Subcutaneous abdominal adipose tissue (tissue), 5 donors: ENCODE measurements around the gene CAPN2.

Source experiments
- H3K27ac ChIP-seq: one replicate; pipeline ENCODE4 v1.7.0; 2013; ENCODE audit warnings: low read depth, mild to moderate bottlenecking, inconsistent platforms, low read length, moderate library complexity
- H3K27me3 ChIP-seq, 5 donors: one replicate each; pipeline ENCODE4 v1.7.0; 2013; ENCODE audit warnings: low read length in 5 of 5, inconsistent platforms in 1 of 5; ENCODE audit not compliant: control insufficient read depth in 5 of 5, insufficient read depth in 4 of 5
- H3K36me3 ChIP-seq, 5 donors: one replicate each; pipeline ENCODE4 v1.7.0; 2013; ENCODE audit warnings: low read length in 5 of 5; ENCODE audit not compliant: control insufficient read depth in 5 of 5, insufficient read depth in 5 of 5
- H3K4me1 ChIP-seq, 5 donors: one replicate each; pipeline ENCODE4 v1.7.0; 2013; ENCODE audit warnings: low read length in 5 of 5, mild to moderate bottlenecking in 3 of 5, moderate library complexity in 1 of 5; ENCODE audit not compliant: control insufficient read depth in 5 of 5, insufficient read depth in 5 of 5
- H3K4me3 ChIP-seq, 5 donors: one replicate each; pipeline ENCODE4 v1.7.0; 2013; ENCODE audit warnings: low read length in 5 of 5, low read depth in 1 of 5
- H3K9ac ChIP-seq, 5 donors: one replicate each; pipeline ENCODE4 v1.7.0; 2013; ENCODE audit warnings: low read length in 5 of 5, mild to moderate bottlenecking in 4 of 5, moderate library complexity in 3 of 5
- H3K9me3 ChIP-seq, 5 donors: one replicate each; pipeline ENCODE4 v1.7.0; 2013; ENCODE audit warnings: low read length in 5 of 5; ENCODE audit not compliant: control insufficient read depth in 5 of 5
- donor health status: healthy.
- donor health status: healthy.
- donor health status: healthy.
- donor health status: healthy.
- donor health status: healthy.

Gene CAPN2

DNA sequence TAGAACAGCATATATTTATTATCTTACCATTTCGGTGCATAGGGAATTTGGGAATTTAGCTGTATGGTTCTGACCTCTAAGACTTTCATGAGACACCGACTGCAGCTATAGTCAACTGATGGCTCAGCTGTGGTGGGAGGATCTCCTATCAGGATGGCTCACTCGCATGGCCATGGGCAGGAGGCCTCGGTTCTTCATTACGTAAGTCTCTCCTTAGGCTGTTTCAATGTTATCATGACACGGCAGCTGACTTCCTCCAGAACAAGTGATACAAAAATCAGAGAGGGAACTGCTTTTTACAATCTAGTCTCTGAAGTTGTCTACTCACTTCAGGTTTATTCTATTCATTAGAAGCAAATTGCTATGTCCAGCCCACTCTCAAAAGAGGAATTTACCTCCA is 33.5 kb upstream of the CAPN2 start:
- H3K4me3 ChIP-seq, result no peak overlapping the region
- no peaks in the 10 kb centered on the region for H3K36me3 ChIP-seq
- H3K27ac ChIP-seq, result no peak overlapping the region
- peaks cover 0 to 4% (median 0%) of the 10 kb centered on the region in 5 donors for H3K27me3 ChIP-seq
- no peaks in the 10 kb centered on the region for H3K4me1 ChIP-seq
- H3K9me3 ChIP-seq, result peaks cover 0 to 8% (median 3%) of the 10 kb centered on the region in 5 donors
- no peak overlapping the region for H3K9ac ChIP-seq

DNA sequence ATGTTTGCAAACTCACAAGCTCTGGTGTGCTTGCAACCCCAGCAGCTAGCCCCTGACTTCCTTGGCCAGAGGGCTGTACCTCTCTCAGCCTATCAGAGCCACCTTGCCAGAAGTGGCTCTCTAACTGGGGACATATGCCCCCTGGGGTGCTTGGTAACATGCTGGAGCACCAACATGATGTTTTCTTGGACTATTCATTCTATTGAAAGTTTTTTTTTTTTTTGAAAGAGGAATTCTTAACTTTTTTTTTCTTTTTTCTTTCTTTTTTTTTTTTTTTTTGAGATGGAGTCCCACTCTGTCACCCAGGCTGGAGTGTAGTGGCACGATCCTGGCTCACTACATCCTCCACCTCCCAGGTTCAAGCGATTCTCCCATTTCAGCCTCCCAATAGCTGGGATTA is 32.2 kb upstream of the CAPN2 start:
- no peaks in the 10 kb centered on the region for H3K4me1 ChIP-seq

DNA sequence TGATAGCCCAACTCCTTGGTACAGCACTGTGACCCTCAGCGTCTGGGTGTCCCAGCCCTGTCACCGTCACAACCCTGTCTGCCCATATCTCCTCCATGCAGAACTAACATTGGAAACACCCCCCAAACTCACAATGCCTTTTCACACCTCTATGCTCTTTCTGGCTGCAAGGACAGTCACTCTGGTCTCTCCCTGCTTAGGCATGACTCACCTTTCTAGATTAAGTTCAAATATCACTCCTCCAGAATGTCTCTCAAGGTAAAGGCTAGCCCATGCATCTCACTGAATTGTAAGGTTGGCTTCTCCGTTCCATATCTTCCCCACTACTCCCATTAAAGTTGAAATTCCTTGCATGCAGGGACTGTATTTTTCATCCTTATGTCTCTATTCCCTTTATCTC is 29.8 kb upstream of the CAPN2 start:
- no peak overlapping the region for H3K9ac ChIP-seq
- H3K4me3 ChIP-seq, result no peak overlapping the region
- H3K36me3 ChIP-seq, result no peaks in the 10 kb centered on the region
- H3K9me3 ChIP-seq, result no peaks in the 10 kb centered on the region
- H3K27me3 ChIP-seq, result peaks cover 0 to 4% (median 2%) of the 10 kb centered on the region in 5 donors
- no peak overlapping the region for H3K27ac ChIP-seq
- H3K4me1 ChIP-seq, result no peaks in the 10 kb centered on the region

More for the DNA sequence above, 32.2 kb upstream of the CAPN2 start:
- no peak overlapping the region for H3K27ac ChIP-seq
- H3K4me3 ChIP-seq, result no peak overlapping the region
- no peak overlapping the region for H3K9ac ChIP-seq
- H3K9me3 ChIP-seq, result peaks cover 0 to 2% (median 0%) of the 10 kb centered on the region in 5 donors
- peaks cover 0 to 4% (median 0%) of the 10 kb centered on the region in 5 donors for H3K27me3 ChIP-seq
- H3K36me3 ChIP-seq, result no peaks in the 10 kb centered on the region

DNA sequence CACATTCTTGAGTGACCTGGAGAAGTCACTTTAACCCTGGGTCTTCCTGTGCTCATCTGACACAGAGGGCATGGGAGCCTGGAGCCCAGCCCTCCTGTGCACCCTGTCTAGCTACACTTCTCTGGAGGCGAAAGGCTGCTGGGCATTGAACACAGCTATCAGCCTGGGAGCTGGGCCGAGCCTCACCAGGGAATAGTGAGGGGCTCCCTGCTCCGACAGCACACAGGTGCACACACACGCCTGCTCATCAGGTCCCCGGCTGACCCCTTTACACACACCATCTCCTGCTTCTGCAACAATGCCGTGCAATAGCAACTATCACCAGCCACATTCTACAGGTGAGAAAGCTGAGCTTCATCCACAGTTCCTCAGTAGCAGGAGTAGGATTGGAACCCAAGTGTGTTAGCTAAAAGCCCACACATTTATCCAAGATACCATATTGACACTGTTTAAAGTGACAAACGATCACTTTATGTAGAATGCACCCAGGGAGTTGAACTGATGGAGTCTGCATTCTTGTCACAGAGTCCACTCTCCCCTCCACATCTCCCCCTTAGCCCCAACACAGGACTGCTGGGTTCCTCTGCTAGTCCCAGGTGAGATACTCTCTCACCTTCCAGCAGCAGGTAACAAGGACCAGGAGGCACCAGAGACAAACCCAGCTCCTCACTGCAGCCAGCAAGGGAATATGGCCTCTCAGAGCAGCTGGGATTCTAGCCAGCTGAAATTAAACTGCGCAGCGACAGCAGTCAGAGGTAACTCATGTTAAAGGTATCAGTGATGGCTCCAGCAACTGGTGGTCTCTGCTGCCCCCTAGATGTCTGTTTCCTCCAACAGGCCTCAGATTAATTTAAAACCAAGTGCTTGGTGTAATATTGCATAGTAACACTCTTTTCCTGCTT is 28.5 kb upstream of the CAPN2 start:
- Histone ChIP-seq H3K4me3 (no peak overlapping the region), H3K27me3 (peaks cover 0 to 4% (median 2%) of the 10 kb centered on the region in 5 donors), H3K27ac (no peak overlapping the region), H3K9me3 (no peaks in the 10 kb centered on the region), H3K9ac (no peak overlapping the region), H3K4me1 (no peaks in the 10 kb centered on the region), H3K36me3 (no peaks in the 10 kb centered on the region)

DNA sequence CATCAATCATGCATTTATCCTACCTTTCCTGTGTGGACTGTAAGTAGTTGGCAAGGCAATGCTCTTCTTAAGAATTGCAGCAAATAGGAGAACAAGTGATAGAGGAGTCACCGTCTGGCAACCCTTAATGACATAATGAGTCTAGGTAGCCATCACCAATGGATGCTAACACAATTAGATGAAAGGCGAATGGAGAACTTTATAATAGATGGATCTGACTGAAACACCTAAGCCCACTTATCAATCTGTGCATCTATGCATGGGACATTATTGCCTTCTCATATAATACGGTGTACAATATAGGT is 27.9 kb upstream of the CAPN2 start:
- Histone ChIP-seq H3K4me1 (no peaks in the 10 kb centered on the region), H3K27ac (no peak overlapping the region), H3K9me3 (no peaks in the 10 kb centered on the region), H3K27me3 (peaks cover 0 to 4% (median 2%) of the 10 kb centered on the region in 5 donors), H3K36me3 (no peaks in the 10 kb centered on the region), H3K9ac (no peak overlapping the region), H3K4me3 (no peak overlapping the region)

DNA sequence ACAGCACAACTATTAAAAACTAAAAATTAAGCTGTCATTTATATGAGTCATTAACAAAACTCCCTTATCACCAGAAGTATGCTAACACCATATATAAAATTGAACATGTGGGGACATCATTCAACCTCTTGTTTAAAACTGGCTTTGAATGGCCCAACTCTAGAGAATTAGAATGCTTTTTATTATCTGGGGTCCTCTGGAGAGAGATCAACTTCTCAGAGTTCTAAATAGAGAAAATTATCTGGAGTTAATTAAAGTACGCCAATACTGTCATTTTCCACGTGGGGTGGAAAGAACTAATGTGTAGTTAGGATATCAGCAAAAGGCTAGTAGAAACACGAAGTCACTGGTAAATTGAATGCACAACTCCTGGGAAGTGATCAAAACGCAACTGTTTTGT is 21.2 kb upstream of the CAPN2 start:
- Histone ChIP-seq H3K9ac (no peak overlapping the region), H3K9me3 (no peaks in the 10 kb centered on the region), H3K36me3 (no peaks in the 10 kb centered on the region), H3K4me3 (no peak overlapping the region), H3K4me1 (no peaks in the 10 kb centered on the region), H3K27ac (no peak overlapping the region), H3K27me3 (peaks cover 0 to 3% (median 0%) of the 10 kb centered on the region in 5 donors)

DNA sequence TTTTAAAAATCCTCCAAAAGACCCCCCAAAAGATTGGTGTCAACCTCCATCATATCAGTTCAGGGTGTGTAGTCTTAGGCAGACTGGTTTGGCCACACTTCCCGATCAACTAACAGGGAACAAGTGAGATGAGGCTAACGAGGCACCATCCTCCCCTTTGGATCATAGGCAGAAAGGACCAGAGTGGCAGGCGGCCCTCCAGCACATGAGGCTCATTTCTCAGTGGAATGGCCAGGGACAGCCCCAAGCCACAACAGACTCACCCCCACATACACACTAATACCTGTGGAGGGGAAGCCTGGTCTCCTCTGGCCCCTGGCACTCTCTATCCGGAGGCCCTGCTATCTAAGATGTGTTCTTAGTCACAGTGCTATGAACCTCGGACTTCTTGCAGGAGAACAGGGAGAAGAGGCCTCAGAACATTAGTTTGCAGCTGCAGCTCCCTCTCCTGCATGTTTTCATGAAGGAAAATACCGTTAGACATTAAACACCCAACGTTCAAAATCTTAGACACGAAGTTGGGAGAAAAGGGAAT is 17.3 kb upstream of the CAPN2 start:
- H3K36me3 ChIP-seq, result no peaks in the 10 kb centered on the region
- no peak overlapping the region for H3K9ac ChIP-seq
- H3K27me3 ChIP-seq, result no peaks in the 10 kb centered on the region
- no peak overlapping the region for H3K27ac ChIP-seq
- no peak overlapping the region for H3K4me3 ChIP-seq
- peaks cover 0 to 4% (median 0%) of the 10 kb centered on the region in 5 donors for H3K4me1 ChIP-seq
- H3K9me3 ChIP-seq, result no peaks in the 10 kb centered on the region

DNA sequence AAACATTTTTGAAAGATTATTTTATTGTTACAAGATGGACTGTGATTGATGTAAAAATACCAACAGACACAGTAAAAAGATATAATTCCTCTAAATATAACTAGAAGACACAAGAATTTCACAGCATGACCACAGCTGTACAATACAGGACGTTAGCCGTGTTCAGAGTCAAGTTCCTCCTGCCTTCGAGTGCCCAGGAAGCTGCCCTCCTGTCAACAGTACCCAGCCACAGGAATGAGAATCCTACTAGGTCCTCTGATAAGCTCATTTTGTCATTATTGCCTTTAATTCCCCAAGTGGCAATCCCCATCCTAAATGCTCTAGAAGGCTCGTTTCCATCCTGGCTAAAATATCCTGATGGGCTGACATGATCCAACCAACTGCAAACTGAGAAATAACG is 16.4 kb upstream of the CAPN2 start:
- Histone ChIP-seq H3K9ac (no peak overlapping the region), H3K36me3 (no peaks in the 10 kb centered on the region), H3K9me3 (no peaks in the 10 kb centered on the region), H3K27ac (no peak overlapping the region), H3K4me1 (peaks cover 0 to 12% (median 8%) of the 10 kb centered on the region in 5 donors), H3K27me3 (no peaks in the 10 kb centered on the region), H3K4me3 (no peak overlapping the region)

DNA sequence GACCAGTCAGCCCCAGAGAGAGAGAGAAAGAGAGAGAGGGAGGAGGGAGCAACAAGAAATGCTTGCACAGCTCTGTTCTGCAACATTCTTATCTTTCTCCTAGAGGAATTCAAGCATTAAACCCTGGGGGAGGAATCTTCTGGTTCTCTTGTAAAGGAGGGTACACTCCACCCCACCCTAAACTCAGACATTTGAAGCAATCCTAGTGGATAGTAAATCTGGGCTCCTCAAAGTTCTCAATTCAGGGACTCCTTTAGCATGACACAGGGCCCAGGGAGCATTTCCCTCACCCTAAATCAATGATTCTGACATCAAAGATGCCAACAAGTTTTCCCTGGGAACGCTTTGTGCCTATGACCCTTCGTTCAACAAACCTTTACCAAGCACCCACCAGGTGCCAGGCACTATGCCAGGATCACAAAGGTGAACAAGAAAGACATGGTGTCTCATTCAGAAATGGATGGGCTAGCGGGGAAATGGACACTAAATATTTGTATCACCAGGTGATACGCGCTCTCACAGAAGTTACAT is 11.9 kb upstream of the CAPN2 start:
- no peak overlapping the region for H3K4me3 ChIP-seq
- H3K27ac ChIP-seq, result peak overlapping the region; percentile 74
- peak overlapping the region in 3 of 5 donors; percentile 1 to 48 (median 11) for H3K9ac ChIP-seq
- peaks cover 2 to 30% (median 22%) of the 10 kb centered on the region in 5 donors for H3K4me1 ChIP-seq
- H3K9me3 ChIP-seq, result no peaks in the 10 kb centered on the region
- no peaks in the 10 kb centered on the region for H3K36me3 ChIP-seq
- no peaks in the 10 kb centered on the region for H3K27me3 ChIP-seq

DNA sequence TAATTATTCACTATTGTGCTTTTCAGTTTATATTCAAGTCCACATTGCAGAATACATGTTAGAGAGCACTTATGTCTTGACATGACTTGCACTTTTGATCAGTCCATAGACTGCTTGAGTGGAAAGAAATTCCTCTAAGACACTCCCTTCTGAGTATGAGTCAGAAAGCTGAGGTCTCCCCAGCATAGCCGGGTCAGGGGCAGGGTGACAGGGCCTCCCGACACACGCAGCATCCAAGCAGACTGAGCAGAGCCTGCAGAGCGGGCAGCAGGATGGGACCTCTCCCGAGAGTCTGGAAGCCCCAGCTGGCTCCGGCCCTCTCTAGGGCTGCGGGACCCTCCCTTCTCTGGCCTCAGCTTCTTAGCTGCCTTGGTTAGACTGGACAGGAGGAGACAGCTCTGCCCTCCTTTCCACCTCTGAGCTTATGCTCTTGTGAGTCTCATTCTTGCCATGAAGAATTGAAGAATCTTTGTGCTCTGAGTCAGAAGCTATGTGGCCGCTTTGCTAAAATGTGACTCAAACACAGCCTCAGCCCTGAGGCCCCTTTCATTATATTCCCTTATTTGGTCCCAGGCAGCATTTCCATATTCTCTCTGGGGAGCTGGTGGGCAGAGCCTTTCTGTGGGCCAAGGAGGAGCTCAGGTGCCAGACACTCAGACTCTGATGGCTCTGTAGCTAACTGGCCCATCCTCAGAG is 11.2 kb upstream of the CAPN2 start:
- H3K27ac ChIP-seq, result peak overlapping the region; percentile 74
- H3K27me3 ChIP-seq, result no peaks in the 10 kb centered on the region
- no peaks in the 10 kb centered on the region for H3K36me3 ChIP-seq
- peaks cover 8 to 37% (median 29%) of the 10 kb centered on the region in 5 donors for H3K4me1 ChIP-seq
- no peaks in the 10 kb centered on the region for H3K9me3 ChIP-seq
- peak overlapping the region in 2 of 5 donors; percentile 5 to 18 for H3K9ac ChIP-seq
- H3K4me3 ChIP-seq, result no peak overlapping the region
